Measurements from ENCODE around the gene JMJD6. TPM values are rescaled to one million over a fixed set of nuclear protein-coding genes. Genes with fewer than 3 reads are reported as not detected.
"Not testable (repeated sequence)": the region's sequence is repeated elsewhere in the genome, so short reads cannot be mapped to it uniquely, and the experiment has no call there.

The JMJD6 gene
- total RNA-seq, 4 donors from 2014 or later: 39.0 to 53.8 (median 47.2) TPM

DNA sequence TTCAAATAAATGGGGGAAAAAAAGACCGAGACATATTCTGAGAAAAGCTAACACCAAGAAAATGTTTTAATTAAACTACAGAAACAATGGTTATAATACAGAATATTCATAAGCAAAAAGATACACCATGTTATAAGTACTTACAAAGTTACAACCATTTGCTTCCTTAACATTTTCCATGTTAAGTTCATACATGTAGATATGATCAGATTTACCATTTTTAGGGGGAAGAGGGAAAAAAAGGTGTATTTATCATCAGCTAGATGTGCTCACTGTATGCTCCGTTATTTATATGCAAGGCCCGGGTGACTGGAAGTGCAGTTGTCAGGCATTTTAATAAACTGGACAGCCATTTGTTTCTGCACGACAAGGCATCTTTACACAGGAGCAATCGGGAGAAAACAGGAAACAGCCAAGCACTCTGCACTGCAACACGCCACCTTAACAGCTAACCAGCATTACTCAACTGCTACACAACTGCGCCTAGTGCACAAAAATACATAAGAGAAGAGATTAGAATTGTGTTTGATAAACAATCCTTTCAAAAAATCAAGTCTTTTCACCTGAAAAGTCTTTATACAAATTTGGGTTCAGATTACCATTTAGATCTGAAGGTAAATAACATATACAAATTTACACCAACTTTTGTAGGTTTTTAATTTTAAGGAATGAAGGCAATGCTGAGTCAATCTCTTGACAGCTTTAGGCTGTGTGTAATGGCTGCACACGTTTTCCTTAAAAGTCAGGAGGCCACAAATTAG is 7.9 kb upstream of the JMJD6 start:
- H3K27me3 ChIP-seq: no peaks in the 10 kb centered on the region
- 25 to 26% methylated on average over 7 to 8 of the region's 8 CpGs for WGBS, 2 donors (ENCODE audit: low coverage in 1 of 2)
- H3K4me3 ChIP-seq: peak overlapping the region in 1 of 2 donors; percentile 94
- no peaks in the 10 kb centered on the region for H3K9me3 ChIP-seq
- H3K36me3 ChIP-seq: peaks cover 0 to 59% of the 10 kb centered on the region in 2 donors
- H3K27ac ChIP-seq: peak overlapping the region in 3 of 4 donors; percentile 48 to 99 (median 98)
- TF ChIP-seq POLR2AphosphoS5 (IDR thresholded peaks at IDR 0.05) (no peak), CTCF (IDR thresholded peaks at IDR 0.05) (no peak), EP300 (IDR thresholded peaks at IDR 0.05) (no peak)
- no peak for ATAC-seq
- H3K4me1 ChIP-seq: peaks cover 3 to 75% (median 30%) of the 10 kb centered on the region in 3 donors

DNA sequence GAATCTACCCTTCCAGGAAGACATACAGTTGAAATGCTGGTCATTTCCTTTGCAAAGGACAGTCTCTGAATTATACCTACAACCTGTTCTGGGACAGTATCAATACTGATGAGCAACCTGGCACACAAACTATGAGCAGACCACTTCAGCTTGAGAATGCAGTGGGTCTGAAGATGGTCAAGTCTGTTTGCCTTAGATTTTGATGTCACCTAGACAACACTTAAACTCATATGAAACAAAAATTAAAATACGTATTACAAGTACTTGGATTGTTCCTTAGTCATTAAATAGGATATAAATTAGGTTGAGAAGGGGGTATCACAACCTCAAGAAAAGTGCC is 7.2 kb upstream of the JMJD6 start:
- ATAC-seq: no peak
- Histone ChIP-seq H3K27me3 (no peaks in the 10 kb centered on the region), H3K9me3 (no peaks in the 10 kb centered on the region), H3K27ac (peak overlapping the region in 3 of 4 donors; percentile 48 to 99 (median 98)), H3K4me1 (peaks cover 3 to 75% (median 24%) of the 10 kb centered on the region in 3 donors), H3K4me3 (no peak overlapping the region), H3K36me3 (peaks cover 0 to 59% of the 10 kb centered on the region in 2 donors)
- 40 to 68% methylated on average over 1 of the region's 1 CpG for WGBS, 2 donors (ENCODE audit: low coverage in 1 of 2)
- no peak for TF ChIP-seq CTCF (IDR thresholded peaks at IDR 0.05)
- TF ChIP-seq POLR2A (IDR thresholded peaks at IDR 0.05): no peak
- no peak for TF ChIP-seq EP300 (IDR thresholded peaks at IDR 0.05)
- TF ChIP-seq POLR2AphosphoS5 (IDR thresholded peaks at IDR 0.05): no peak

GRCh38 chr17:76732734-76733617 is 6.6 kb upstream of the JMJD6 start:
- Histone ChIP-seq H3K4me3 (no peak overlapping the region), H3K4me1 (peaks cover 3 to 78% (median 24%) of the 10 kb centered on the region in 3 donors), H3K27ac (peak overlapping the region in 3 of 4 donors; percentile 48 to 99 (median 98)), H3K9me3 (no peaks in the 10 kb centered on the region), H3K36me3 (peaks cover 0 to 59% of the 10 kb centered on the region in 2 donors), H3K27me3 (no peaks in the 10 kb centered on the region)
- 34 to 39% methylated on average over 3 of the region's 3 CpGs for WGBS, 2 donors (ENCODE audit: low coverage in 1 of 2)
- TF ChIP-seq CTCF (IDR thresholded peaks at IDR 0.05): no peak
- no peak for ATAC-seq

GRCh38 chr17:76731800-76732733 is 5.7 kb upstream of the JMJD6 start:
- peaks cover 0 to 59% of the 10 kb centered on the region in 2 donors for H3K36me3 ChIP-seq
- not testable (repeated sequence) for H3K9me3 ChIP-seq, ATAC-seq, H3K27me3 ChIP-seq, H3K4me3 ChIP-seq
- H3K4me1 ChIP-seq: peaks cover 3 to 86% (median 32%) of the 10 kb centered on the region in 3 donors
- WGBS, 2 donors (ENCODE audit: low coverage in 1 of 2): 59% methylated on average over 4 to 6 of the region's 13 CpGs
- peak overlapping the region in 3 of 4 donors; percentile 20 to 99 (median 48) for H3K27ac ChIP-seq

Measured in gastroesophageal sphincter (tissue), 4 donors.